ENCODE results near the gene PYDC1.

DNA sequence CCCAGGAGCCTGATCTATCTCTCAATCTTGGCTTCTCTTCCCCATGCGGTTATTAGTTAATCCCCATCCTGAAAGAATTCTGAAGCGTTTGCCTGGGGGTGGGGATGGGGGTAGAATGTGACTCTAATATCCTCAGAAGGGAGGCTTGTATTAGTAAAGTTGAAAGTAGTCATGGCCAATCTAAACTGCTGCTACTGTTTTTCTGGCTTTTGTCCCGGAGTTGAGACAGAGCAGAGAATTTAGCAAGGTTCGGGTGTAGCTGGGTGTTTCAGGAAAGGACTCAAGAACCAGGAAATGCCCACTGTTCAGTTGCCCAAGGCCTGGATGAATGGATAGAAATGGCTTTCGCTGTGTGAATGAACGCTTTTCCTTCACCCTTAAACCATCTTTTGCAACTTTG lies 25.3 kb upstream of the PYDC1 start:
- TF ChIP-seq, protein P1, sequence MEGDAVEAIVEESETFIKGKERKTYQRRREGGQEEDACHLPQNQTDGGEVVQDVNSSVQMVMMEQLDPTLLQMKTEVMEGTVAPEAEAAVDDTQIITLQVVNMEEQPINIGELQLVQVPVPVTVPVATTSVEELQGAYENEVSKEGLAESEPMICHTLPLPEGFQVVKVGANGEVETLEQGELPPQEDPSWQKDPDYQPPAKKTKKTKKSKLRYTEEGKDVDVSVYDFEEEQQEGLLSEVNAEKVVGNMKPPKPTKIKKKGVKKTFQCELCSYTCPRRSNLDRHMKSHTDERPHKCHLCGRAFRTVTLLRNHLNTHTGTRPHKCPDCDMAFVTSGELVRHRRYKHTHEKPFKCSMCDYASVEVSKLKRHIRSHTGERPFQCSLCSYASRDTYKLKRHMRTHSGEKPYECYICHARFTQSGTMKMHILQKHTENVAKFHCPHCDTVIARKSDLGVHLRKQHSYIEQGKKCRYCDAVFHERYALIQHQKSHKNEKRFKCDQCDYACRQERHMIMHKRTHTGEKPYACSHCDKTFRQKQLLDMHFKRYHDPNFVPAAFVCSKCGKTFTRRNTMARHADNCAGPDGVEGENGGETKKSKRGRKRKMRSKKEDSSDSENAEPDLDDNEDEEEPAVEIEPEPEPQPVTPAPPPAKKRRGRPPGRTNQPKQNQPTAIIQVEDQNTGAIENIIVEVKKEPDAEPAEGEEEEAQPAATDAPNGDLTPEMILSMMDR (IDR thresholded peaks at IDR 0.05; ENCODE audit: extremely low read depth in 1 of 2, insufficient read depth in 1 of 2, low read depth in 1 of 2, low read length in 2 of 2), result no peak
- TF ChIP-seq, protein P2, sequence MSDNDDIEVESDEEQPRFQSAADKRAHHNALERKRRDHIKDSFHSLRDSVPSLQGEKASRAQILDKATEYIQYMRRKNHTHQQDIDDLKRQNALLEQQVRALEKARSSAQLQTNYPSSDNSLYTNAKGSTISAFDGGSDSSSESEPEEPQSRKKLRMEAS (IDR thresholded peaks at IDR 0.05; ENCODE audit: insufficient read depth, insufficient read length), result no peak
- no peak for TF ChIP-seq POLR2AphosphoS5 (IDR thresholded peaks at IDR 0.05; ENCODE audit: insufficient read depth, low read depth, low read length)
- TF ChIP-seq EZH2 (IDR thresholded peaks at IDR 0.05; ENCODE audit: borderline replicate concordance, low read depth, low read length, severe bottlenecking), result no peak
- no peak for TF ChIP-seq POLR2A (IDR thresholded peaks at IDR 0.05; ENCODE audit: low read depth, low read length)
- no peak for TF ChIP-seq FOS (IDR thresholded peaks at IDR 0.05; ENCODE audit: borderline replicate concordance, insufficient read depth, low read length)
